Activated gamma-delta T cell treated with anti-CD3 and anti-CD28 coated beads, Interleukin-2, amount 50 U/mL, for 16 hours (primary cell): ENCODE results near the gene GSG1L2.
"Not testable (repeated sequence)": the region's sequence is repeated elsewhere in the genome, so short reads cannot be mapped to it uniquely, and the experiment has no call there.

Experiments used
- DNase-seq: peaks from one replicate; pipeline ENCODE4 v3.0.0-alpha.2; 2020; ENCODE audit warnings: low read depth

The GSG1L2 gene

DNA sequence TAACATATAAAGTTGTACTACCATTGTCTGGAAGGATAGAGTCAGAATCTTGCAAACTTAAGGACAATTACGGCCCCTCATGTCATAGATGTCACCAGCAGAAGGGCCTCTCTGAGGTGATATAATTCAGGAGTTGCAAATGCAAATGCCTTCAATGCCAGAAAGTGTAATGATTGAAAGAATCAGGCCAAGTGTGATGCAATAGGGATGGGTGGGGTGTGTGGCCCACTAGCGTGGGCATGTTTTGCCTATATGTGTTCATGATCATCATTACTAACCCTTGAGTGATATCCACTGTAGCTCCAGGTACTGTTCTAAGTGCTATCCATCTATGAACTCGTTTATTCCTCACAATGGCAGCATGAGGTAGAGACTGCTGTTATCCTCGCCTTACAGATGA, 31.6 kb downstream of the GSG1L2 start:
- DNase-seq, result no peak

DNA sequence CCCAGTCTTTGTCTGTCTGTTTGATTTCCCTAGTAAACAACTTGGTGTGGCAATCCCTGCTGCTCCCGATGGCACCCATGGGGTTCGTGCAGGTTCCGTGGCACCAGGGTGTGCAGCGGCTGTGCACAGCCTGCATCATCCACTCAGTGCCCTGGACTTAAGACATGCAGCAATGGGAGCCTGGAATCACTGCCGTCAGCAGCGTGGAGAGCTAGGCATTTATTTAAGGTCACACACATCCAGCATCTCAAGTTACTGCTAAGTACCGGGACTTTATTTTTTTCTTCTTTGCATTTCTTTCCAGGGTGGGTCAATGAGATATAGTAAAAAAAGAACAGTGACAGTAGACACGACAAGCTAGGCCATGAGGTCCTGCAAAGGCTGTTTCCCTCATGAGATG, 33.3 kb downstream of the GSG1L2 start:
- DNase-seq, result no peak

DNA sequence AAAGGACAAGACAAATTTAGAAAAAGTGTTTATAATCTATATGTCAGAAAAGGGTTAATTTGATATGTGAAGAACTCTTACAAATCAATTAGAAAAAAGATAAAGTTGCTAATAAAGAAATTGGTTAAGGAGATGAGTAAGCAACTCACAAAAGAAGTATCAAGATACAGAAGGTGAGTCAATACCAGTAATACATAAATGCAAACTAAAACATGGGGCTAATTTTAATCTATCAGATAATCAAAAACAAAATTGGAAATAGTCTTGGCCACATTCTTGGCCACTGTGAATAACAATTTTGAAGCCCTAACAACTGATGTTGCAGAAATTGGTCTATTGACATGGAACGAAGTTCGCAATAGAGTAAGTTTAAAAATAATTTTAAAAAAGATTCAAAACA, 37.3 kb downstream of the GSG1L2 start:
- DNase-seq, result no peak

DNA sequence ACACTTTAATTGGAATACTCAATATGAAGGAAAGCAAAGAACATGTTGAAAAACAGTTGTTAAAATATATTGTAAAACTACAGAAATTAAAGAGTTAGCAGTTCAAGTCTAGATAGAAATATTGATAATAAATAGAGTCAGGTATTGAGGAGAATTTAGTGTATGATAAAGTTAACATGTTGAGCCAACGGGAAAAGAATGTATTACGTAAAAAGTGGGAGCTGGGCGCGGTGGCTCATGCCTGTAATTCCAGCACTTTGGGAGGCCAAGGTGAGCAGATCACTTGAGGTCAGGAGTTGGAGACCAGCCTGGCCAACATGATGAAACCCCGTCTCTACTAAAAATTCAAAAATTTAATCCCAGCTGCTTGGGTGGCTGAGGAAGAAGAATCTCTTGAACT, 38.4 kb downstream of the GSG1L2 start:
- not testable (repeated sequence) for DNase-seq

DNA sequence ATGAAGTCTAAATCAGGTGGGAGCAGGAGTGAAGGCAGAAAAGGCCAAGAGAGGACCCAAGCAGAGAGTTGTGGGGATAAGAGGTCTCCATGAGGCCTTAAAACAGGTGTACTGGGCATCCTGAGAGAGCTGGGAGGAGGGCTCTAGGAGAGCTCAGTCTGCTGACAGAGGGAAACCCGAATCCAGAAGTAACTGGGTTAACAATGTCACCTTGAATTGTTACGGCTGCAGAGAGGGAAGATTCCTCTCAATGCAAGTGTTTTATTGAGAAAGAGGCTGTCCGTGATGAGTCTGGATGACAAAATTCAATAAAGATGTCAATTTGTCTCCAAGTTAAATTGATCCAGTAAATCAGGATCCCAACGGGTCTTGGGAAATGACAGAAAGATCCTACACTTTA, 38.8 kb downstream of the GSG1L2 start:
- no peak for DNase-seq

DNA sequence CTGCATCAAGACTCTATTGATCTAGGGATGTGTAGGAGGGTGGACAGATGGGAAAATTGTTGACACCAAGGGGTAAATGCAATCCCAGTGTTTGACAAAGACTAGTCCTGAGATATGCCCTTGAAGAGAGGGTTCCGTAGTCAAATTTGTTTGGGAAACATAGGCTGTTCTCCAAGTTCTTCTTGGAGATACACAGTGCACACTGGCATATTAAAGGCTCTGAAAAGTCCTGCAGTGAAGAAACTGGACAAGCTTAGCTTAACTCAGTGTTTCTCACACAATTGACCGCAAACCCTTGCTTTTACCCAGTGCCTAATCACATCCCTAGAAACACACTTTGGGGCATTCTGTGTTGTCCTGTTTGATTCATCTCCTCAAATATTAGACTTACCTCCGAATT, 41.3 kb downstream of the GSG1L2 start:
- DNase-seq, result no peak

DNA sequence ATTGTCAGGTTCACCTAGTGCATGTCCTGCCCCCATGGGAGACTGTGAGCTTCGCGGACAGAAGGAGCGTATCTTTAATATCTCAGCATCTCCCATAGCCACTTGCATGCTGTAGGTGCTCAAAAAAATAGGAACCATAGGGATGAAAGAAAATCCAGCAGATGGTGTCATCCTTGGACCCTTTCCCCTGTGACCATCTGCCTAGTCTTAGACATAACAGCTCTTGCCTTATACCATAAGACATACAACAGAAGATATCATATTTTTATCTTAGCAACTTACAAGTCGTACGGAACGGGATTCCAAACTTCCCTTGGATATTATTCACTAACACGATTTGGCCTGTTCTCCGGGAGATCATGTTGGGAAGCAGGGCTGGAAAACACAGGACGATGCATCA, 45.0 kb downstream of the GSG1L2 start:
- DNase-seq, result no peak

DNA sequence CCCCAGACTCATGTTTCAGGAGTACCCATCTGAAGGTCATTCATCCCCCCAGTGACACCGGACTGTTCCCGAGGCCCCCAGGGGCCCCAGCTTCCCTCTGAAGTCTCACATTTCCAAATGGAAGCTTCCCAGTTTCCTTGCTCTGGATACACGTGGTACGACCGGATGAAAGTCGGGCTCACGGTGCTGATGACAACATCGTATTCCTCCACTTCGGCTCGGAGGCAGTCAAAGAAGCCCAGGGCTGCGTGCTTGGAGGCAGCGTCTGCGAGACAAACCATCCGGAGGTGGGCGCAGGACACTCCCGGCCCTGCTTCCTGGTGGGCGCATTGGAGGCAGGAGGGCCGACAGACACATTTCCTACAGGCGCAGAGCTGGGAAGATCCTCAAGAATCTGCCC, 49.2 kb downstream of the GSG1L2 start:
- DNase-seq, result no peak

DNA sequence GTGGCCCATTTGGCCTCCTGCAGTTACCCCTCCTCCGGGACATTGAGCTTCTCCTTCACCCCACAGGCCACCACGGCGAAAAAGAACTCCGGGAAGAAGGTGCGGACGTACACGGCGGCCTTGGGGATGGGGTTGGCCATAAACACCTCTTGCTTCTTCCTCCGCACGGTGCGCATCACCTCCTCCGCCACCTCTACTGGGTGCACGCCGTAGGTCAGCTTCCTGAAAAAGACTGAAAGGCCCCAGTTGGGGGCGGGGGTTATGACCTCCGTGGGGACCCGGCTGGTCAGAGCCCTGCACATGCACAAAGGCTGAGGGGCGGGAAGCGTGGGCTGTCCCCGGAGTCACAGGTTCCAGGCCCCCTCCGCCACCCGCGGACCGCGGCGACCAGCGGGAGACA, 50.4 kb downstream of the GSG1L2 start:
- no peak for DNase-seq

DNA sequence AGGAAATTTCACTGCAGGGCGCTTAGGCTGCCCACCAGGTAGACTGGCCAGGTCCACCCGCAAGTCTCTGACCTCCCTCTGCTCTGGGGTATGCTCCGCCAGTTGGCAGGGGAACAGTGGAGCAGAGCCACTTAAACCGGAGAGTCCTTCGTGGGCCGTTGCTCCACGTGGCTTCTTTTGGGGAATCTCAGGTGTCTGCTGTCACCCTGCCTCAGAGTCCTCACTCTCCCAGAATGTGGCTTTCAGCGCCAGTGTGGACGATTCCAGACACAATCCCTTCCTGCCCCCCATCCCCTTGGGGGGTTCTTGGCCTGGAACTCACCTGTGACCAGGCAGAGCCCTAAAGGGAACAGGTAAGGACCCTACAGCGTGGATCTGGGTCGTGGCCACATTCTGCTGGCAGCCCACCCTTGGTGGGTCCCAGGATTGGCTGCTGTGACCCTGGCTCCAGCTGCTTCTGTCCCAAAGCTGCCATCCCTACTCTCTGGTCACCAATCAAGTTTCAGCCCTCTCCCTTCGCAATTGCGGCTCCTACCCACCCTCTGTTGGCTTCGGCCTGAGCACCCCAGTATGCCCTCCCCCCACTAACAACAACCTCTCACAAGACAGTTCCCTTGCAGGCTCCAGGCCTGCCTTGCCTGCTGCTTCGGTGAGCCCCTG, 52.7 kb downstream of the GSG1L2 start:
- no peak for DNase-seq

DNA sequence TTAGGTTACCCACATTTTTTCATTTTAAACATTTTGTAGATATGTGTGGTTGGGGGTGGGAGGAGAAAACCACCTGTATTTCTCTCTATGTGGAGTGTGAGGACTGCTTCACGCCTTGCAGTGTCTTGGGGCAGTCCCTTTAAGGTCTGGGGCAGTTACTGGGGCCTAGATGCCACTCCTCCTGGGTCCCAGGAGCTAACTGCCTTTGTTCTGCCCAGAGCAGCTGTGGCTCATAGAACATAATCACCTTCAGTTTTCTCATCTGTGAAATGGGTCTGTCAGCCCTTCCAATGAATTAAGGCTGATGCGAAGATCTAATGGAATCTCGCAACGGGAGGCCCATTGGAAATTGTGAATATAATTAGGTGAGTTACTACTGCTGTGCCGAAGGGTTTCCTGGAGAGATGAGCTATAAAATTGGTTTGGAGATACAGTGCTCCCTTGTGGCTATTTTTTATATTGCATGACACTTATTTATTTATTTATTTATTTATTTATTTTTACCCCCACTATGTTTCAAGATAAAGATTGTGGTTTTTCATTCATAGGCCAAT, 53.4 kb downstream of the GSG1L2 start:
- no peak for DNase-seq

DNA sequence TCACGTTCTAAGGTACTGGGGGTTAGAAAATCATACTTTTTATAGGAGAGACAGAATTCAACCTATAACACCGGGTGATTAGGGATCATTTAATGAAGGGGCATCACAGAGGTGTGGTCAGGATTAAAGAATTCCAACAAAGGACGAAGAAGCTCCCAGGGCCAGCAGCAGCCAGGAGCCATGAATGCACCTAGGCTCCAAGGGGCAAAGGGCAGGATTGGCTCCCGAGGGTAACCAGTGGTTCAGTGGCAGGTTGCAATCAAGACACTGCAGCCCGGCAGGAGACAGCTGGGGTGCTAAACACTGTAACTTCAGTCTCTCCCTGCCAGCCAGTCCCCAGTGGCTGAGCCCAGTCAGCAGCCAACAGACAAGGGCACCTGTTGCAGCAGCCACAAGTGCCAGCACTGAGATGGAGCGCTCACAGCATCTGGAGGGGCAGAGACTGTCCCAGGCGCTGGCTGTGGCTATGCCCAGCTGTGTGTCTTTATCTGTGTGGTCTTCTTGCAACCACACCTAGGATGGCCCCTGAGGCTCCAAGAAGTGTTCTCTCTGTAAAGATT, 54.4 kb downstream of the GSG1L2 start:
- DNase-seq, result no peak

DNA sequence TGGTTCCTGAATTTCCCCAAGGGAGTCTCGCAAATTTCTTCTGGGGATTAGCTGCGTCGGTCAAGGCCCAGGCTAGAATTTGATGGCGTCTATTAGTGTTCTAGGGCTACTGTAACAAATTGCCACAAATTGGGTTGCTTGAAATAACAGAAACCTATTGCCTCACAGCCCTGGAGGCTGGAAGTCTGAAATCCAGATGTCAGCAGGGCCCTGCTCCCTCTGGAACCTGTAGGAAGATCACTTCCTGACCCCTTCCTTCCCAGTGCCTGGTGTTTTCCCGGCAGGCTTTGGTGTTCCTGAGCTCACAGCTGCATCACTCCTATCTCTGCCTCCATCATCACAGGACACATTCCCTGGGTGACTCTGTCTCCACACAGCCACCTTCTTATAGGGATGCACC, 54.9 kb downstream of the GSG1L2 start:
- no peak for DNase-seq

DNA sequence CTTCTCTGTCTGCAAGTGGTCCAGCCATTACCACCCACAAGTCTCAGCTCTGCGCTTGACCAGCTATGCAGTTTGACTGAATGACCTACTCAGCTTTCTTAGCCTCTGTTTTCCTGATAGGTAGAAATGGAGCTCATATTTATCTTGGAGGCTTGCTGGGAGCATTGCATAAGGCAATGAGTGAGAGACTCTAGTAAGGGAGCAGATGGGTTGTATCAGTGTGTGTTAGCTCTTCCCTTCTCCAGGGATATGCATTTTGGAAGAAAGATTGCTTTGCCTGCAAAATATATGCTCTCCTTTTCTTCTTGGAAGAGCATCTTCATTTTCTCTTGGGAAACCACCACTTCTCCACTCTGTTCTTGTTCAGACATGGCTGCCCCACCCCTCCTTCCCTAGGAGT, 56.6 kb downstream of the GSG1L2 start:
- no peak for DNase-seq

DNA sequence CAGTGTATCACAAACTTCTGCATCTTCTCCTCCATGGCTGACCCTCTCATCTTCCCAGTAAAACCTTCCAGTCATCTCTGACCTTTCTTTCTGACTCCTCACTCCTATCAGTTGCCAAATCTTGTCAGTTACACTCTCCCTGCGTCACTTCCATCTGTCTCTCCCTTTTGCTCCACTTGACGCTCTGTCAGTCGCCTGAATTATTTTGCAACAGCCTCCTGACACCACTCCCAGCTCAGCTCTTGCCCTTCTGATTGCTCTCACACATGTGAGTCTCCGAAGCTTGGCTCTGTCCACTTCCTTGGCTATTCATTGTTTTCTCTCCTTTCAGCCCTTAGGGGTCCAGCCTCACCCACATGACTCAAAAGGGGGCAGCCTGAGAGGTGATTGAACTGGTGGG, 58.2 kb downstream of the GSG1L2 start:
- no peak for DNase-seq

DNA sequence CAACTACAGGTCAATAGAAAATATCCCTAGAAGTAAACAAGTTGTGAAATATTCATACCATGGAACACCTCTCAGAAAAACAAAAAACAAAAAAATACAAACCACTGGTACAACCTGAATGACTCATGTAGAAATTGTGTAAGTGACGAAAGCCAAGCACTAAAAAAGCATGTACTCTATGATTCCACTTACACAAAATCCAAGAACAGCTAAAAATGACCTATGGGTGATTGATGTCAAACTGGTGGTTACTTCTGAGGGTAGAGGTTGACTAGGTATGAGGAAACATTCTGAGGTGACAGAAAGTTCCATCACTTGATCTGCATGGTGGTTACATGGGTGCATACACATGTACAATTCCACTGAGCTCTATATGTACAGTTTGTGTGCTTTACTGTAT, 61.6 kb downstream of the GSG1L2 start:
- no peak for DNase-seq

DNA sequence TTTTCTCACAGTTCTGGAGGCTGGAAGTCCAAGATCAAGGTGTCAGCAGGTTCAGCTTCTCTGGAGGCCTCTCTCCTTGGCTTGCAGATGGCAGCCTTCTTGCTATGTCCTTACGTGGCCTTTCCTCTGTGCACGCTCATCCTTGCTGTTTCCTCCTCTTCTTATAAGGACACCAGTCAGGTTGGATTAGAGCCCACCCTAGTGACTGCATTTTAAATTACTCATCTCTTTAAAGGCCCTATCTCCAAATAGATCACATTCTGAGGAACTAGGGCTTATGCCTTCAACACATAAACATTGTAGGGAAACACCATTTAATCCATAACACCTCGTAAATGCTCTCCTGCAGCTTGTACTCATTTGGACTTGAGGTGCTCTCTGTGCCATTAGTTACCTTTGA, 66.8 kb downstream of the GSG1L2 start:
- no peak for DNase-seq
